Endothelial cell of umbilical vein (primary cell): ENCODE results near the gene FRZB. TPM values are rescaled to one million over a fixed set of nuclear protein-coding genes. Genes with fewer than 3 reads are reported as not detected.

Source experiments
- BruUV-seq: library from RNA; stranded (reverse); fragments of 400-500 nt; replicated peaks from 2 replicates; lab custom pipeline; 2021; lab: Mats Ljungman, UMichigan
- CTCF ChIA-PET: fragments of 300-600, 350-600 bp; sonication (Branson Sonifier 250); formaldehyde crosslinking; loops from one replicate; lab custom pipeline; 2021; ENCODE audit warnings: antibody characterized with exemption, inconsistent platforms; lab: Charles Lee
- POLR2A ChIA-PET: fragments of 300-600, 350-600 bp; sonication (Branson Sonifier 250); formaldehyde crosslinking; loops from one replicate; lab custom pipeline; 2021; ENCODE audit warnings: antibody characterized with exemption, inconsistent platforms; lab: Charles Lee
- DNase-seq: peaks from one replicate; pipeline ENCODE4 v3.0.0-alpha.2; 2011; ENCODE audit warnings: low read depth, low spot score
- FAIRE-seq: peaks from 2 replicates; lab custom pipeline; 2011; peaks lifted over from hg19 to GRCh38; lab: Jason Lieb, UNC
- H2AFZ ChIP-seq: 2 replicates; pipeline ENCODE4 v1.6.0; 2012; ENCODE audit warnings: low read depth, low read length, control low read depth, inconsistent platforms
- H3K27ac ChIP-seq: 2 replicates; pipeline ENCODE4 v1.5.1; 2011; ENCODE audit warnings: low read depth, mild to moderate bottlenecking, control low read depth, low read length, moderate library complexity; ENCODE audit not compliant: insufficient read depth
- H3K27me3 ChIP-seq, 2 experiments: 2 replicates each; pipeline versions ENCODE4 v1.6.0 to v1.6.1; 2011; ENCODE audit warnings: low read length in 2 of 2, mixed read lengths in 1 of 2; ENCODE audit not compliant: control insufficient read depth in 2 of 2, insufficient read depth in 2 of 2
- H3K36me3 ChIP-seq, 2 experiments: 2 replicates in 1 of 2; 3 replicates in 1 of 2; pipeline ENCODE4 v1.5.1; 2011; ENCODE audit warnings: low read length in 2 of 2, mild to moderate bottlenecking in 1 of 2, moderate library complexity in 1 of 2; ENCODE audit not compliant: control insufficient read depth in 2 of 2, insufficient read depth in 2 of 2; ENCODE audit errors: extremely low read depth in 1 of 2
- H3K4me1 ChIP-seq: 3 replicates; pipeline ENCODE4 v1.5.1; 2011; ENCODE audit warnings: mild to moderate bottlenecking, low read length; ENCODE audit not compliant: control insufficient read depth, insufficient read depth; ENCODE audit errors: extremely low read depth
- H3K4me2 ChIP-seq: 2 replicates; pipeline ENCODE4 v1.6.1; 2011; ENCODE audit warnings: low read length, control low read depth, mixed read lengths; ENCODE audit not compliant: insufficient read depth
- H3K4me3 ChIP-seq, 3 experiments: fragments of 200-600 bp in 1 of 3; sonication (generic), shearing (Covaris generic) in 1 of 3; replicated peaks in 1 of 3; 2 replicates each; pipeline ENCODE4 v1.5.1; 2011 to 2016; ENCODE audit warnings: control low read depth in 3 of 3, low read length in 3 of 3, mild to moderate bottlenecking in 2 of 3, inconsistent platforms in 1 of 3, low read depth in 1 of 3, moderate library complexity in 1 of 3; ENCODE audit not compliant: insufficient read depth in 1 of 3
- H3K79me2 ChIP-seq: 2 replicates; pipeline ENCODE4 v1.6.0; 2012; ENCODE audit warnings: low read length, inconsistent platforms; ENCODE audit not compliant: control insufficient read depth, insufficient read depth
- H3K9ac ChIP-seq: replicated peaks from 2 replicates; pipeline ENCODE3; 2011; ENCODE audit warnings: low read length, control low read depth; ENCODE audit not compliant: insufficient read depth; ENCODE audit errors: extremely low read depth
- H3K9me1 ChIP-seq: replicated peaks from 3 replicates; pipeline ENCODE4 v1.6.0; 2011; ENCODE audit warnings: mild to moderate bottlenecking, low read length; ENCODE audit not compliant: control insufficient read depth, insufficient read depth; ENCODE audit errors: extremely low read depth
- H3K9me3 ChIP-seq: replicated peaks from 2 replicates; pipeline ENCODE4 v1.5.1; 2012; ENCODE audit warnings: low read length, inconsistent platforms; ENCODE audit not compliant: control insufficient read depth, insufficient read depth
- H4K20me1 ChIP-seq: replicated peaks from 2 replicates; pipeline ENCODE3; 2011; ENCODE audit warnings: mild to moderate bottlenecking, low read length; ENCODE audit not compliant: control insufficient read depth, insufficient read depth; ENCODE audit errors: extremely low read depth
- CTCF ChIP-seq, 2 donors: IDR thresholded peaks; 1 replicate in 1 of 2; 2 replicates in 1 of 2; pipeline ENCODE4 v1.5.1; 2011; ENCODE audit warnings: low read length in 2 of 2, mild to moderate bottlenecking in 2 of 2, moderate library complexity in 2 of 2, control low read depth in 1 of 2, inconsistent platforms in 1 of 2, low read depth in 1 of 2; ENCODE audit not compliant: insufficient read depth in 1 of 2; ENCODE audit errors: extremely low read depth in 1 of 2
- EZH2 ChIP-seq: IDR thresholded peaks from 2 replicates; pipeline ENCODE4 v1.6.1; 2012; ENCODE audit warnings: borderline replicate concordance, low read depth, mild to moderate bottlenecking, moderate library complexity, low read length, inconsistent platforms; ENCODE audit not compliant: severe bottlenecking
- FOS ChIP-seq: IDR thresholded peaks from 2 replicates; pipeline ENCODE4 v1.6.1; 2011; ENCODE audit warnings: mild to moderate bottlenecking, low read length, moderate library complexity, borderline replicate concordance; ENCODE audit not compliant: insufficient read depth
- MAX ChIP-seq: IDR thresholded peaks from 2 replicates; pipeline ENCODE4 v1.6.1; 2011; ENCODE audit not compliant: insufficient read depth, insufficient read length
- POLR2A ChIP-seq: IDR thresholded peaks from 2 replicates; pipeline ENCODE4 v1.6.1; 2012; ENCODE audit warnings: low read depth, mild to moderate bottlenecking, control low read depth, low read length
- POLR2AphosphoS5 ChIP-seq: IDR thresholded peaks from 2 replicates; pipeline ENCODE4 v1.6.1; 2012; ENCODE audit warnings: low read depth, mild to moderate bottlenecking, control low read depth, low read length, moderate library complexity; ENCODE audit not compliant: insufficient read depth
- dilution Hi-C: fragments of 300-500 bp; cut with MboI; formaldehyde crosslinking; loops from one replicate; pipeline ENCODE4 v1.15.0; 2019; ENCODE audit warnings: low sequenced_read_pairs; ENCODE audit not compliant: extremely low pct_ligation_motif_present
- intact Hi-C: fragments of 100-400 bp; cut with micrococcal nuclease; formaldehyde crosslinking; loops from one replicate; pipeline ENCODE4 v1.10.0; 2022
- polyA plus RNA-seq, 4 experiments: library from polyadenylated mRNA; depleted of rRNA in 3 of 4; stranded (reverse) in 3 of 4; unstranded in 1 of 4; fragments of >200 nt; gene quantifications; 2 replicates each; pipeline versions ENCODE4 v1.2.1 to v1.2.3, GENCODE V29; 2011 to 2012; ENCODE audit warnings: missing spikeins in 1 of 4
- total RNA-seq: library from RNA; stranded (reverse); gene quantifications from 2 replicates; pipeline ENCODE4 v1.2.3, GENCODE V29; 2021

FRZB gene
- total and polyA plus RNA-seq, 2 donors (not counting 3 experiments of a cell fraction or from before 2014, with no cell fraction given) = 0.04 TPM; not detected in 1

GRCh38 chr2:182895798-182896197 is 29.4 kb upstream of the FRZB start:
- no peaks in the 10 kb centered on the region for H3K4me1 ChIP-seq
- dilution Hi-C loops = no loop called here
- DNase-seq = no peak
- H3K27ac ChIP-seq = no peak overlapping the region
- POLR2A ChIA-PET = no interaction called here
- CTCF ChIA-PET = interaction anchor here (1.1 kb wide), 1 partner anchor 22 kb away, joined by 3 read pairs; no protein-coding TSS in a partner anchor
- no peak for FAIRE-seq
- H3K79me2 ChIP-seq = no peaks in the 10 kb centered on the region
- H3K4me3 ChIP-seq = no peak overlapping the region
- no peaks in the 10 kb centered on the region for H3K36me3 ChIP-seq
- no peak overlapping the region for H3K9ac ChIP-seq
- H3K27me3 ChIP-seq = no peaks in the 10 kb centered on the region
- no peak for TF ChIP-seq CTCF (IDR thresholded peaks at IDR 0.05; ENCODE audit: extremely low read depth in 1 of 2, insufficient read depth in 1 of 2, low read depth in 1 of 2, low read length in 2 of 2)
- TF ChIP-seq POLR2AphosphoS5 = no peak
- TF ChIP-seq EZH2 = no peak
- no peak for TF ChIP-seq POLR2A
- TF ChIP-seq FOS = no peak
- TF ChIP-seq MAX = no peak
- no peaks in the 10 kb centered on the region for H4K20me1 ChIP-seq
- no peaks in the 10 kb centered on the region for H3K9me3 ChIP-seq
- no peak overlapping the region for H3K4me2 ChIP-seq
- no TSS peak for BruUV-seq
- H3K9me1 ChIP-seq = no peaks in the 10 kb centered on the region
- no peak overlapping the region for H2AFZ ChIP-seq
- intact Hi-C loops = no loop called here

- Histone ChIP-seq H3K36me3 (no peaks in the 10 kb centered on the region), H3K9ac (no peak overlapping the region), H4K20me1 (no peaks in the 10 kb centered on the region), H3K9me1 (no peaks in the 10 kb centered on the region), H3K27me3 (no peaks in the 10 kb centered on the region), H3K27ac (no peak overlapping the region), H3K9me3 (no peaks in the 10 kb centered on the region), H3K4me1 (no peaks in the 10 kb centered on the region), H3K4me2 (no peak overlapping the region), H3K4me3 (no peak overlapping the region), H2AFZ (no peak overlapping the region), H3K79me2 (no peaks in the 10 kb centered on the region)
- BruUV-seq = no TSS peak
- no peak for DNase-seq
- dilution Hi-C loops = no loop called here
- no peak for TF ChIP-seq FOS
- POLR2A ChIA-PET = no interaction called here
- CTCF ChIA-PET = interaction anchor here (1.1 kb wide), 1 partner anchor 22 kb away, joined by 3 read pairs; no protein-coding TSS in a partner anchor
- intact Hi-C loops = no loop called here
- no peak for FAIRE-seq
These were observed 28.7 kb upstream of the FRZB start for GRCh38 chr2:182895169-182895568.
